Tibial nerve (tissue), 3 donors: ENCODE measurements around the gene EEF1AKMT4.

Source experiments
- POLR2A ChIP-seq, 2 donors: fragments of 450-650 bp; IDR thresholded peaks; one replicate each; pipeline ENCODE4 v1.6.1; 2017; ENCODE audit warnings: antibody characterized with exemption in 2 of 2, mild to moderate bottlenecking in 2 of 2, moderate library complexity in 2 of 2
- TF ChIP-seq, protein P1 (sequence below), 5 experiments: fragments of 200-600 bp in 3 of 5; fragments of 450-650 bp in 2 of 5; sonication (generic) in 3 of 5; IDR thresholded peaks; one replicate each; pipeline ENCODE4 v1.5.1; 2016 to 2019; ENCODE audit warnings: antibody characterized with exemption in 5 of 5, mild to moderate bottlenecking in 3 of 5, moderate library complexity in 2 of 5

DNA sequence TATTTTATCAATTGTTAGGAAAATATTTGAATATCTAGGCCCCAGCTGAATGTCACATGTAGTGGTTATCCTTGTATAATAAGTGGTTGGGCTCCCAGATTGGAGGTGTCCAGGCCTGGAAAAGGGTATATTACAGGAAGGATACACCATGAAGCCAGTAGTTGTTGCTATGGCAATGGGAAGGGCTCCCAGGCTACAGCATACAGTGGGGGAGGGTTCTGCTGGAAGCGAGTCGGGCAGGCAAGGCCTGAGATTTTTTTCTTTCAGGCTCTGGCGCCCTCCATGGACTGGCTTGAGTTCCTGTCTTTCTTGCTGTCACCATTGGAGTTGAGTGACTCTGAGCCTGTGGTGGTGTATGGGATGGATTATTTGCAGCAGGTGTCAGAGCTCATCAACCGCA is 35.2 kb downstream of the EEF1AKMT4 start:
- TF ChIP-seq, protein P1, sequence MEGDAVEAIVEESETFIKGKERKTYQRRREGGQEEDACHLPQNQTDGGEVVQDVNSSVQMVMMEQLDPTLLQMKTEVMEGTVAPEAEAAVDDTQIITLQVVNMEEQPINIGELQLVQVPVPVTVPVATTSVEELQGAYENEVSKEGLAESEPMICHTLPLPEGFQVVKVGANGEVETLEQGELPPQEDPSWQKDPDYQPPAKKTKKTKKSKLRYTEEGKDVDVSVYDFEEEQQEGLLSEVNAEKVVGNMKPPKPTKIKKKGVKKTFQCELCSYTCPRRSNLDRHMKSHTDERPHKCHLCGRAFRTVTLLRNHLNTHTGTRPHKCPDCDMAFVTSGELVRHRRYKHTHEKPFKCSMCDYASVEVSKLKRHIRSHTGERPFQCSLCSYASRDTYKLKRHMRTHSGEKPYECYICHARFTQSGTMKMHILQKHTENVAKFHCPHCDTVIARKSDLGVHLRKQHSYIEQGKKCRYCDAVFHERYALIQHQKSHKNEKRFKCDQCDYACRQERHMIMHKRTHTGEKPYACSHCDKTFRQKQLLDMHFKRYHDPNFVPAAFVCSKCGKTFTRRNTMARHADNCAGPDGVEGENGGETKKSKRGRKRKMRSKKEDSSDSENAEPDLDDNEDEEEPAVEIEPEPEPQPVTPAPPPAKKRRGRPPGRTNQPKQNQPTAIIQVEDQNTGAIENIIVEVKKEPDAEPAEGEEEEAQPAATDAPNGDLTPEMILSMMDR (IDR thresholded peaks at IDR 0.05), result no peak
- no peak for TF ChIP-seq POLR2A (IDR thresholded peaks at IDR 0.05)
